Endothelial cell of hepatic sinusoid (primary cell): ENCODE results near the gene FCGBP.
"Not testable (repeated sequence)": the region's sequence is repeated elsewhere in the genome, so short reads cannot be mapped to it uniquely, and the experiment has no call there.

Experiments
- in situ Hi-C: cut with HindIII; loops from 2 replicates; pipeline ENCODE4 v1.10.0; 2017; ENCODE audit warnings: low sequenced_read_pairs

FCGBP gene

GRCh38 chr19:39934584-39935363 is at the start of gene FCGBP:
FCGBP (minus strand) TSS chr19:39934634.
- in situ Hi-C loops, result loop anchor here (10.0 to 25.0 kb wide), 3 partner anchors 70 to 147 kb away; partner anchors contain the start of genes LEUTX and ZNF780B

- in situ Hi-C loops, result no loop called here
Observed at GRCh38 chr19:39983695-39984300, 49.4 kb upstream of the FCGBP start.

GRCh38 chr19:39982883-39983282 is 48.4 kb upstream of the FCGBP start:
- in situ Hi-C loops, result no loop called here

GRCh38 chr19:39974377-39975155 is 40.1 kb upstream of the FCGBP start:
- in situ Hi-C loops, result no loop called here

- in situ Hi-C loops, result no loop called here
Observed at GRCh38 chr19:39971380-39972035, 37.1 kb upstream of the FCGBP start.

GRCh38 chr19:39970675-39971379 is 36.4 kb upstream of the FCGBP start, which contains the start of gene PSMC4:
PSMC4 (plus strand) TSS chr19:39971165; CDS start chr19:39971203, 38 bp downstream.
- in situ Hi-C loops, result no loop called here

GRCh38 chr19:39970425-39970674 is 35.9 kb upstream of the FCGBP start:
- in situ Hi-C loops, result no loop called here

GRCh38 chr19:39969681-39970424 is 35.4 kb upstream of the FCGBP start:
- in situ Hi-C loops, result no loop called here

GRCh38 chr19:39969266-39969665 is 34.8 kb upstream of the FCGBP start:
- in situ Hi-C loops, result no loop called here

- in situ Hi-C loops, result no loop called here
Observed at GRCh38 chr19:39968789-39969188, 34.4 kb upstream of the FCGBP start.

- in situ Hi-C loops, result no loop called here
Observed at GRCh38 chr19:39967561-39967960, 33.1 kb upstream of the FCGBP start.

- in situ Hi-C loops, result no loop called here
Observed at GRCh38 chr19:39966617-39967016, 32.2 kb upstream of the FCGBP start.

GRCh38 chr19:39963898-39964297 is 29.5 kb upstream of the FCGBP start:
- in situ Hi-C loops, result no loop called here

GRCh38 chr19:39959407-39959806 is 25.0 kb upstream of the FCGBP start:
- in situ Hi-C loops, result not testable (repeated sequence)

GRCh38 chr19:39958942-39959341 is 24.5 kb upstream of the FCGBP start:
- in situ Hi-C loops, result not testable (repeated sequence)

GRCh38 chr19:39957886-39958285 is 23.5 kb upstream of the FCGBP start:
- in situ Hi-C loops, result not testable (repeated sequence)

- in situ Hi-C loops, result no loop called here
Observed at GRCh38 chr19:39953915-39954314, 19.5 kb upstream of the FCGBP start.

GRCh38 chr19:39951686-39952085 is 17.3 kb upstream of the FCGBP start:
- in situ Hi-C loops, result no loop called here

GRCh38 chr19:39951065-39951650 is 16.7 kb upstream of the FCGBP start:
- in situ Hi-C loops, result no loop called here
